Raji (cell line): ENCODE measurements around the gene PTPN7.

Experiments used
- POLR2A ChIP-seq: IDR thresholded peaks from 2 replicates; pipeline ENCODE4 v1.6.1; 2011; ENCODE audit warnings: low read depth, low read length, control low read depth; ENCODE audit not compliant: insufficient read depth

PTPN7 gene

GRCh38 chr1:202194328-202194648, 33.9 kb upstream of the PTPN7 start:
- no peak for TF ChIP-seq POLR2A

GRCh38 chr1:202193614-202194327, 33.4 kb upstream of the PTPN7 start, which contains the start of gene LGR6:
Gene LGR6, plus strand, starts transcription at chr1:202193799. Its CDS starts 191 bp downstream, at chr1:202193990.
- TF ChIP-seq POLR2A = no peak

- no peak for TF ChIP-seq POLR2A
Observed at GRCh38 chr1:202192770-202193613, 32.6 kb upstream of the PTPN7 start.

- no peak for TF ChIP-seq POLR2A
Observed at GRCh38 chr1:202189918-202190715, 29.7 kb upstream of the PTPN7 start.

- TF ChIP-seq POLR2A = no peak
Observed at GRCh38 chr1:202189001-202189790, 28.8 kb upstream of the PTPN7 start.

- TF ChIP-seq POLR2A = no peak
Observed at GRCh38 chr1:202187697-202188407, 27.4 kb upstream of the PTPN7 start.

GRCh38 chr1:202187041-202187671, 26.8 kb upstream of the PTPN7 start:
- no peak for TF ChIP-seq POLR2A

- no peak for TF ChIP-seq POLR2A
Observed at GRCh38 chr1:202186327-202186726, 25.9 kb upstream of the PTPN7 start.

- no peak for TF ChIP-seq POLR2A
Observed at GRCh38 chr1:202184750-202185460, 24.5 kb upstream of the PTPN7 start.

- TF ChIP-seq POLR2A = no peak
Observed at GRCh38 chr1:202182040-202182877, 21.9 kb upstream of the PTPN7 start.

- no peak for TF ChIP-seq POLR2A
Observed at GRCh38 chr1:202181586-202181985, 21.2 kb upstream of the PTPN7 start.
